Measurements from ENCODE around the gene TSPAN8. TPM values are rescaled to one million over a fixed set of nuclear protein-coding genes. Genes with fewer than 3 reads are reported as not detected.
"Not testable (repeated sequence)": the region's sequence is repeated elsewhere in the genome, so short reads cannot be mapped to it uniquely, and the experiment has no call there.

The TSPAN8 gene
- total RNA-seq, 2 experiments from 2014 or later = not detected

GRCh38 chr12:71178162-71178561, 20.4 kb upstream of the TSPAN8 start:
- POLR2A ChIA-PET = no interaction called here
- no peaks in the 10 kb centered on the region for H3K36me3 Mint-ChIP-seq (ENCODE audit: low read depth)
- H3K4me3 Mint-ChIP-seq = no peak overlapping the region
- H3K9me3 Mint-ChIP-seq = no peaks in the 10 kb centered on the region
- no peak for DNase-seq
- no peak overlapping the region for H3K27ac Mint-ChIP-seq
- CTCF ChIA-PET = no interaction called here
- no peaks in the 10 kb centered on the region for H3K4me1 Mint-ChIP-seq
- H3K27me3 Mint-ChIP-seq = no peaks in the 10 kb centered on the region

GRCh38 chr12:71174825-71175224, 17.0 kb upstream of the TSPAN8 start:
- H3K4me1 Mint-ChIP-seq = no peaks in the 10 kb centered on the region
- ChIA-PET CTCF (no interaction called here), POLR2A (no interaction called here)
- no peak overlapping the region for H3K4me3 Mint-ChIP-seq
- no peaks in the 10 kb centered on the region for H3K27me3 Mint-ChIP-seq
- no peak overlapping the region for H3K27ac Mint-ChIP-seq
- DNase-seq = no peak
- H3K9me3 Mint-ChIP-seq = no peaks in the 10 kb centered on the region
- no peaks in the 10 kb centered on the region for H3K36me3 Mint-ChIP-seq (ENCODE audit: low read depth)

DNA sequence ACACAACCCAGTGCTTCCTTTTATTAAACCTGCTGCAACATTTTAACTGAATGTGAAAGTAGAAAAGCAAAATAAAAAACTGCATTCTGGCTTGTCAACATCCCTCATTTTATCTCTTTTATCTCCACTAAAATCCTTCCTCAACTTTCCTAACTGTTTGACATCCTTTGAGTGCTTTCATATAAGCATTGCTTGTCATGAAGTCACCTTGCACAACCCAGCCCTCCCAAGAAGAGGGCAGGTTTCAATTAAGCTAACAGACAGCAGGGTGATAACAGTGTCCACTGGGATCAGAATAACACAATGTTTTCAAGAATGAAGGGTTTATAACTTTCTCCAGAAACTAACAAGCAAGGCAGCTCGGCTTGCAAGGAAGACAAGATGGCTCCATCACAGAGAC, 16.3 kb upstream of the TSPAN8 start:
- H3K9me3 Mint-ChIP-seq = no peaks in the 10 kb centered on the region
- no peak for DNase-seq
- ChIA-PET POLR2A (no interaction called here), CTCF (no interaction called here)
- H3K27me3 Mint-ChIP-seq = no peaks in the 10 kb centered on the region
- H3K36me3 Mint-ChIP-seq (ENCODE audit: low read depth) = no peaks in the 10 kb centered on the region
- no peak overlapping the region for H3K27ac Mint-ChIP-seq
- H3K4me3 Mint-ChIP-seq = no peak overlapping the region
- no peaks in the 10 kb centered on the region for H3K4me1 Mint-ChIP-seq

DNA sequence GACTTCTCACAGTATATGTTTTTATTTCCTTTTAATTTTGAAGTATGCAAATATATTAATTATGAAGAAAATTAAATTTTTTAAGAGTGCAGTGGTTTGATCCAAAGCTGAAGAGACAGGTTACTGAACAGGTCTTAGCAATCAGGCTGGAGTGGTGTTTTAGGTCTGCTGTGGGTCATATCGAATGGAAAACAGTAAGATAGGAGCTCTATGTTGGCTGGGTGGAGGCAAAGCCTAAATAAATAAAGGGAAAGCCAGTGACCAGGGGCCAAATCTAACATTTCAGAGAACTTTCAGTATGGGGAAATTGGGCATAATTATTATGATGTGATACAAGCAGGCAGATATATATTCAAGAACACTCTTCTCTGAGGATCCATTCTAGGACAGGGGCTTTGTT, 12.7 kb upstream of the TSPAN8 start:
- ChIA-PET CTCF (no interaction called here), POLR2A (no interaction called here)
- H3K27me3 Mint-ChIP-seq = no peaks in the 10 kb centered on the region
- H3K9me3 Mint-ChIP-seq = peaks cover 3% of the 10 kb centered on the region
- no peak overlapping the region for H3K27ac Mint-ChIP-seq
- H3K36me3 Mint-ChIP-seq (ENCODE audit: low read depth) = no peaks in the 10 kb centered on the region
- no peak overlapping the region for H3K4me3 Mint-ChIP-seq
- H3K4me1 Mint-ChIP-seq = no peaks in the 10 kb centered on the region
- no peak for DNase-seq

DNA sequence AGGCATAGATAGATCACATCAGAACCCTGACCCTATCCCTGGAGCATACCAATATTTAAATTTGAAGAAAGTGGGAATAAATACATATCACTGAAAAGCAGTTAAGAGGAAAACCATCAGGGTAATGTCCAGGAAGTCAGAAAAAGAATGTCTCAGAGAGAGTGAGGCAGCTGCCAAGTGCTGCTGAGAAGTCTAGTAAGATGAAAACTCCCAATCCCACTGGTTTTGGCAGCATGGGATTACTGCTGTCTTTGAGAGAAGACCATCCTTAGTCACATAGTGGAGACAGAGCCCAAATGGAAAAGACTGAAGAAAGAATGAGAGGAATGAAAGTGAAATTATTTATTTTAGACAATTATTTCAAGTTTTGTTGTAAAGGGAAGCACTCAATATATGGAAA, 11.5 kb upstream of the TSPAN8 start:
- CTCF ChIA-PET = no interaction called here
- no peak overlapping the region for H3K27ac Mint-ChIP-seq
- H3K9me3 Mint-ChIP-seq = peaks cover 3% of the 10 kb centered on the region
- POLR2A ChIA-PET = no interaction called here
- no peaks in the 10 kb centered on the region for H3K4me1 Mint-ChIP-seq
- no peaks in the 10 kb centered on the region for H3K36me3 Mint-ChIP-seq (ENCODE audit: low read depth)
- no peaks in the 10 kb centered on the region for H3K27me3 Mint-ChIP-seq
- H3K4me3 Mint-ChIP-seq = no peak overlapping the region
- no peak for DNase-seq

DNA sequence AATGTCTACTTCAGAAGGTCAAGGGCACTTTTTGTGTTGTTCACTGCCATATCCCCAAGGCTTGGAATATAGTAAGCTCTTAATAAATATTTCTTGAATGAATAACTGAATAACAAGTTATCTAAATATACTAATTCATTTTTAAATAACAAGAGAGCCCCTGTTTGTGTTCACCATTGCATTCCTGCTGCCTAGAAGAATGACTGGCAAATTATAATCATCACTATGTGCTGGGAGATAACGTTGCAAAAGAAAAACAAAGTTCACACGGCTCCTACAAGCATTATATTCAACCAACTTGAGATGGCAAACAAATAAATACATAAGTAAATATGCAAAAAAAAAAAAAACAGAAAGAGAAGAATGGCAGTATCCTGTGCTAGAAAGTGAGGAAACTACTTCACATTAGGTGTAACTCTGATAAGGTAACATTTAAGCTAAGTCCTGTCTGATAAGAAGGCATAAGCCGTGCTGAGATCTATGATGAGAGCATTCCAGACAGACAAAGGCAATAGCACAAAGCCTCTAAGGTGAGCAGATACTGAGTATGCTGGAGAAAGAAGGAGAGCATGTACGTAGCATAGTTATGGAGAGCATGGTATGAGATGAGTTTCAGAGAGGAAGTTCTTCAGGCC, 9.2 kb upstream of the TSPAN8 start:
- H3K27me3 Mint-ChIP-seq = no peaks in the 10 kb centered on the region
- ChIA-PET CTCF (interaction anchor here (0.6 kb wide), 1 partner anchor 14 kb away, joined by 3 read pairs; no protein-coding TSS in a partner anchor), POLR2A (no interaction called here)
- no peaks in the 10 kb centered on the region for H3K4me1 Mint-ChIP-seq
- H3K36me3 Mint-ChIP-seq (ENCODE audit: low read depth) = no peaks in the 10 kb centered on the region
- H3K9me3 Mint-ChIP-seq = peaks cover 3% of the 10 kb centered on the region
- no peak overlapping the region for H3K27ac Mint-ChIP-seq
- DNase-seq = no peak
- no peak overlapping the region for H3K4me3 Mint-ChIP-seq

GRCh38 chr12:71166280-71166679, 8.5 kb upstream of the TSPAN8 start:
- H3K4me3 Mint-ChIP-seq = no peak overlapping the region
- no peaks in the 10 kb centered on the region for H3K36me3 Mint-ChIP-seq (ENCODE audit: low read depth)
- peaks cover 3% of the 10 kb centered on the region for H3K9me3 Mint-ChIP-seq
- no peak overlapping the region for H3K27ac Mint-ChIP-seq
- DNase-seq = no peak
- ChIA-PET POLR2A (no interaction called here), CTCF (no interaction called here)
- no peaks in the 10 kb centered on the region for H3K4me1 Mint-ChIP-seq
- no peaks in the 10 kb centered on the region for H3K27me3 Mint-ChIP-seq

- CTCF ChIA-PET; POLR2A ChIA-PET; H3K4me3 Mint-ChIP-seq; H3K4me1 Mint-ChIP-seq; H3K27ac Mint-ChIP-seq; H3K27me3 Mint-ChIP-seq; H3K36me3 Mint-ChIP-seq (ENCODE audit: low read depth); H3K9me3 Mint-ChIP-seq; DNase-seq: not testable (repeated sequence)
Observed at GRCh38 chr12:71165780-71166179, 8.0 kb upstream of the TSPAN8 start.

GRCh38 chr12:71164568-71165197, 6.9 kb upstream of the TSPAN8 start:
- H3K4me1 Mint-ChIP-seq = no peaks in the 10 kb centered on the region
- no peak for DNase-seq
- CTCF ChIA-PET = no interaction called here
- no peaks in the 10 kb centered on the region for H3K27me3 Mint-ChIP-seq
- H3K36me3 Mint-ChIP-seq (ENCODE audit: low read depth) = no peaks in the 10 kb centered on the region
- no peak overlapping the region for H3K4me3 Mint-ChIP-seq
- POLR2A ChIA-PET = no interaction called here
- H3K27ac Mint-ChIP-seq = no peak overlapping the region
- peaks cover 3% of the 10 kb centered on the region for H3K9me3 Mint-ChIP-seq

- no peak overlapping the region for H3K4me3 Mint-ChIP-seq
- POLR2A ChIA-PET = no interaction called here
- CTCF ChIA-PET = no interaction called here
Observed at GRCh38 chr12:71164166-71164565, 6.4 kb upstream of the TSPAN8 start.

GRCh38 chr12:71162832-71163763, 5.3 kb upstream of the TSPAN8 start:
- CTCF ChIA-PET = no interaction called here
- Mint-ChIP-seq H3K27ac (no peak overlapping the region), H3K4me3 (no peak overlapping the region)

More at GRCh38 chr12:71164166-71164565, 6.4 kb upstream of the TSPAN8 start:
- Mint-ChIP-seq H3K36me3 (ENCODE audit: low read depth) (no peaks in the 10 kb centered on the region), H3K27me3 (no peaks in the 10 kb centered on the region), H3K4me1 (no peaks in the 10 kb centered on the region), H3K27ac (no peak overlapping the region), H3K9me3 (peaks cover 3% of the 10 kb centered on the region)
- DNase-seq = no peak

DNA sequence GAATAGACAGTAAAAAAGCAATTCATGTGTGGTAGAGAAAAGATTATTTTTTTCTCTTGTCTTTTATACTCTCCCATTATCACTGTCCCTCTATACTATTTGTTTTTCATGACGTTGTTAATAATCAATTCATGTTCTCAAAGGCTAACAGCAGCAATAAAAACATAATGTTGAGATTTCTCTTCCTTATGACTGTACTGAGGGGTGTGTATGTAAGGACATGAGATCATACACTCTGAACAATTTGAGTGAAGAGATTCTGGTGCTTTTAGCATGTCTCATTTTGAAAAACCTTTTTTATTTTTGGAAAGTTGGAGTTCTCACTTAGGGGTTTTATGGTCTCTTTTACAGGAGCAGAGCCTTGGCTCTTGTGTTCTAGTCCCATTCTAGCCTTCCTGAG, 3.8 kb upstream of the TSPAN8 start:
- CTCF ChIA-PET = no interaction called here

More at GRCh38 chr12:71162832-71163763, 5.3 kb upstream of the TSPAN8 start:
- peaks cover under 1% of the 10 kb centered on the region for H3K9me3 Mint-ChIP-seq
- H3K36me3 Mint-ChIP-seq (ENCODE audit: low read depth) = no peaks in the 10 kb centered on the region
- H3K27me3 Mint-ChIP-seq = no peaks in the 10 kb centered on the region
- POLR2A ChIA-PET = no interaction called here
- no peaks in the 10 kb centered on the region for H3K4me1 Mint-ChIP-seq
- no peak for DNase-seq

GRCh38 chr12:71160585-71160984, 2.8 kb upstream of the TSPAN8 start:
- CTCF ChIA-PET = no interaction called here
- Mint-ChIP-seq H3K27me3 (no peaks in the 10 kb centered on the region), H3K4me3 (no peak overlapping the region), H3K27ac (no peak overlapping the region), H3K9me3 (no peaks in the 10 kb centered on the region), H3K4me1 (no peaks in the 10 kb centered on the region), H3K36me3 (ENCODE audit: low read depth) (no peaks in the 10 kb centered on the region)
- POLR2A ChIA-PET = no interaction called here
- DNase-seq = no peak

More for the DNA sequence above, 3.8 kb upstream of the TSPAN8 start:
- H3K27ac Mint-ChIP-seq = no peak overlapping the region
- H3K36me3 Mint-ChIP-seq (ENCODE audit: low read depth) = no peaks in the 10 kb centered on the region
- no peak overlapping the region for H3K4me3 Mint-ChIP-seq
- POLR2A ChIA-PET = no interaction called here
- H3K4me1 Mint-ChIP-seq = no peaks in the 10 kb centered on the region
- no peak for DNase-seq
- no peaks in the 10 kb centered on the region for H3K9me3 Mint-ChIP-seq
- H3K27me3 Mint-ChIP-seq = no peaks in the 10 kb centered on the region
